ENCODE measurements around the gene UNC5A. TPM values are rescaled to one million over a fixed set of nuclear protein-coding genes. Genes with fewer than 3 reads are reported as not detected.

UNC5A gene
- total RNA-seq, 1 experiment from 2014 or later = 0.05 TPM

GRCh38 chr5:176878906-176879662 is 68.7 kb downstream of the UNC5A start:
- DNase-seq (ENCODE audit: low read depth) = no peak

- no peak for DNase-seq (ENCODE audit: low read depth)
These were observed 69.5 kb downstream of the UNC5A start for GRCh38 chr5:176879663-176880361.

- DNase-seq (ENCODE audit: low read depth) = no peak
These were observed 70.1 kb downstream of the UNC5A start for GRCh38 chr5:176880366-176881020.

GRCh38 chr5:176881021-176881749 is 70.8 kb downstream of the UNC5A start:
- no peak for DNase-seq (ENCODE audit: low read depth)

- no peak for DNase-seq (ENCODE audit: low read depth)
These were observed 71.6 kb downstream of the UNC5A start for GRCh38 chr5:176881816-176882566.

- DNase-seq (ENCODE audit: low read depth) = no peak
These were observed 72.2 kb downstream of the UNC5A start for GRCh38 chr5:176882567-176882903.

- no peak for DNase-seq (ENCODE audit: low read depth)
These were observed 73.6 kb downstream of the UNC5A start for GRCh38 chr5:176883700-176884570.

- DNase-seq (ENCODE audit: low read depth) = no peak
These were observed 74.2 kb downstream of the UNC5A start for GRCh38 chr5:176884571-176884890.

GRCh38 chr5:176886336-176887251 is 76.2 kb downstream of the UNC5A start:
- DNase-seq (ENCODE audit: low read depth) = no peak

GRCh38 chr5:176887252-176887849 is 77.0 kb downstream of the UNC5A start:
- DNase-seq (ENCODE audit: low read depth) = no peak

GRCh38 chr5:176888016-176888864 is 77.9 kb downstream of the UNC5A start:
- no peak for DNase-seq (ENCODE audit: low read depth)

GRCh38 chr5:176888865-176889165 is 78.5 kb downstream of the UNC5A start:
- no peak for DNase-seq (ENCODE audit: low read depth)

GRCh38 chr5:176889321-176890280 is 79.2 kb downstream of the UNC5A start:
- DNase-seq (ENCODE audit: low read depth) = no peak

- no peak for DNase-seq (ENCODE audit: low read depth)
These were observed 80.3 kb downstream of the UNC5A start for GRCh38 chr5:176890455-176891330.

- no peak for DNase-seq (ENCODE audit: low read depth)
These were observed 81.1 kb downstream of the UNC5A start for GRCh38 chr5:176891331-176891958.

- DNase-seq (ENCODE audit: low read depth) = no peak
These were observed 82.3 kb downstream of the UNC5A start for GRCh38 chr5:176892663-176893062.
